NCI-H2107 treated with DMSO at 0.1 percent for 48 hours (cell line): ENCODE data around the gene NMNAT1.
"Not testable (repeated sequence)": the region's sequence is repeated elsewhere in the genome, so short reads cannot be mapped to it uniquely, and the experiment has no call there.

Experiments
- DNase-seq: peaks from one replicate; lab custom pipeline; 2025; ENCODE audit not compliant: unreplicated experiment; lab: John Stamatoyannopoulos, UW

NMNAT1 gene

DNA sequence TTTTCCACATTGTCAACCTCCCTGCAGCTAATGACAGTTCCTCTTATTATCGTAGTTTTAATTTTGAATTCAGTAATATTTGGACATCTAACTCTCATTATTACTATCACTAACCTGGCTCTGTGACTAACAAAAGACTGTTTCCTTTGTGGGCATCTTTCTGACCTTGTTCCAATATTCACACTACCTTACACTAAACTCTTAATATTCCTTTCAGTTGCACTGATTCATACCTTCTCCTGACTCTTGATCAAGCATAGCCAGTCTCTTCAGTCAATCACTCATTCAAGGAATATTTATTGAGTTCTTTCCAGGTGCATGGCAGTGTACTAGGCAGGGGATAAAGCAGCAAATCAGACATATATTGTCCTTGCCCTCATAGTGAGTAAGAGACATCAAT is 25.4 kb upstream of the NMNAT1 start:
- no peak for DNase-seq

DNA sequence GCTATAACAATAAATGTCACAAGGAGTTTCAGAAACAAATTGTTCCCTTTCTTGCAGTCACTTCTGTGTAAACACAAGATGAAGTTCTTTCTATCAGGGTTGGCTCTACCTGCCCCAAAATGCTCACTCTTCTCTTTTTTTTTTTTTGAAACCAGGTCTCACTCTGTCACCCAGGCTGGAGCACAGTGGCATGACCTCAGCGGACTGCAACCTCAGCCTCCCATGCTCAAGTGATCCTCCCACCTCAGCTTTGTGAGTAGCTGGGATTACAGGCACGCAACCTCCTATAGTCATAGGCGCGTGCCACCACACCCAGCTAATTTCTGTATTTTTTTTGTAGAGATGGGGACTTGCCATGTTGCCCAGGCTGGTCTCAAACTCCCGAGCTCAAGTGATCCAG is 22.7 kb upstream of the NMNAT1 start:
- no peak for DNase-seq

DNA sequence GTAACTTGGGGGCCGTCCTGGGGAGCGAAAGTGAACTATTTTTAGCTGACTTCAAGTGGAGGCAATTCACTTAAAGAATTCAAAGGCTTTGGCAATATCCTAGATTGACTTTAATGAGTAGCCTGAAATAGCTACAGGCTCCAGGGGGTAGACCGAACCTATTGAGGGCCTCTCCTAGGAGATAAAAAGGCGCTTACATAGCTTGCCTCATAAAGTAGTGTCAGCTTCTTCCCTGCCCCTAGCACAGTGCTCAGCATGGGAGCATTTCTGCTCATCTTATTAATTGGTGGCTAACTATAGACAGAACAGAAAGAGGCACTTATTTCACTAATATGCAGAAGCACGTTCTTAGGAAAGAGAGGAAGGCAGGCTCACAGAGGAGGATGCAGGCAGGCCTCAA is 20.9 kb upstream of the NMNAT1 start:
- no peak for DNase-seq

DNA sequence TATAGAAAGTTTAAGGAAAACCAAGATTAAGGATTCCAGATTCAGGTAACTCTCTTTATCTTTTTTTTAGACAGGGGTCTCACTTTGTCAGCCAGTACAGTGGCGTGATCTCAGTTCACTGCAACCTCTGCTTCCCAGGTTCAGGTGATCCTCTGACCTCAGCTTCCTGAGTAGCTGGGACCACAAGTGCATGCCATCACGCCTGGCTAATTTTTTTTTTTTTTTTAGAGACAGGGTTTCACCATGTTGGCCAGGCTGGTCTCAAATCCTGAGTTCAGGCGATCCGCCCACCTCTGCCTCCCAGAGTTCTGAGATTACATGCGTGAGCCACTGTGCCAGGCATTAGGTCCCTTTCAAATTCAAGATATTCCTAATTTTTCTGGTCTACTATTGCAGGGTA is 16.0 kb upstream of the NMNAT1 start:
- no peak for DNase-seq

DNA sequence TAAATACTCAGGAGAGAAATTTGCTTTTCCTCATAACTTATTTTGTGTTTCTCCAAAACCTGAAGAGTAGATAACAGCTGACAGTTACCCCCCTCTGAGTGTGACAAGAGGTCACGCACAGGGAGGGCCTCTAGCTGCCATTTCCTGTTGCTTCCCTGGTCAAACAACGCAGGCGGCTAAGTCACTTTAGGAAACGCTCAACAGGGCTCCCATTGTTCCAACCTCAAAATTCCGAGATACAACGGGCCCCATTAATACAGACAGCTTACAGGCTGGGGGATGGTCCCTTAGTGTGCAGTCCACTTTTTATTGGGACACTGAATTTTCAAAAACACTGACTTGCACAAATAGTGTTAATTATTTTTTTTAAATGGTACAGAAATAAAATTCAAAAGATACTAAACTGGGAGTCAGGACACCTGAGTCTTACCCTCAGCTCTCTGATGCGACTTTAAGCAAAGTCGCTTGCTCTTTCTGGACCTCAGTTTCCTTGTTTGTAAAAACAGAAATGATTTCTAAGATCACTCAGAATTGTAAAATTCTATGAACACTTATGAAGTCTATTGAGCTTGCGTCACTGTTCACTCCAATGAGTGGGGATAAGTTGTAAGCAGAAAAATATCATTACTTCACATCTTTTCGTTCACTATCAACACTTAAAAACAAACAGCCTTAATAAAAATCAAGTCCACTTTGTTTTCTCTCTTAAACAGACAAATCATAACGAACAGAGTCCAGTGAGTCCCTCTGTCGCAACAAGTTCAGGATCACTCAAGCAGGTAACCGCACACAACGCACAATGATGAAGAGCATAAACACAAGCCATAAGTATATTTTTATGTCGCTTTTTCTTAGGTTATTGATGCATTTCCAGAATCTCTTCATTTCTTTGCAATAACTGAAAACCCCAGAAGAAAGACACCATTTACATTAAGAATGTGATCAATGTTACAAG is 13.6 kb upstream of the NMNAT1 start:
- DNase-seq, result no peak

DNA sequence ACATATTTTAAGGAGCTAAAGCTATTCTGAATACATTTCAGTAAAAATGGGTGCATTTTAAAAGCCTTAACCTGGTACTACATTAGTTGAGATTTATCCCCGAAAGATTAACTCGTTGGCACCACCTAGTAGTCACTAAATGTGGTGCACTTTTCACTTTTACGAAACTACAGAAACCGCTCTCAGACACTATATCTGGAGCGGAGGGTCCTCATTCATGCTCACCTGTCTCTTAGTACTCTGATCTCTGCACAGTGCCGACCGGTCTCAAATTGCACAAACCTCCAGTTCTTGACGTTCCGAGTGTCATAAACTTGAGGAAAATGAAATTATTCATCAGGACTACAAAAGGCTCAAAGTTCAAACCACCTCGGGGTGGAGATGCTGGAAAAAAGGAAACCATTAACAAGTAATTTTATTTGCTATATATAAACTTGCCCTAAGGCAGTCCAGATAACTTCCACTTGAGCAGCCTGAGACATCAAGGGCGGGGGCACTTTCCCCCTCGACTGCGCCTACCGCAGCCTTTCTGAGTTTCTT is 806 bp upstream of the NMNAT1 start:
- no peak for DNase-seq

DNA sequence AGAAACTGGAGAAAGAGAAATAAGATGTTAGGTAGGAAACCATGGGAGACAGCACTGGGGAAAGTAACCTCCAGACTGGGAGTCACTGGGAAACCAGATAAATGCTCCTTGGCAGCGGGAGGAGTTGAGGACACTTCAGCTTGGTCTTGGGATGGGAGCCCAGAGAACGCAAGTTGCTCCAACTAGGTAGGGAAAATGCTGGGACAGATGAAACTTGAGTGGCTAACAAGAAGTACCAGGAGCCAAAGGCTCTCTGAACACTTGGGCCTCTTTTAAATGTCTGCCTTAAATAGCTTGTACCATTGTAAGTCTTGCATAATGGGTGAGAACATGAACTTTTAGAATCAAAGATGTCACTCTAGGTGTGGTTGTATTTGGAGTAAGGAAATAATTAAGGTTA is 3.0 kb downstream of the NMNAT1 start:
- no peak for DNase-seq

DNA sequence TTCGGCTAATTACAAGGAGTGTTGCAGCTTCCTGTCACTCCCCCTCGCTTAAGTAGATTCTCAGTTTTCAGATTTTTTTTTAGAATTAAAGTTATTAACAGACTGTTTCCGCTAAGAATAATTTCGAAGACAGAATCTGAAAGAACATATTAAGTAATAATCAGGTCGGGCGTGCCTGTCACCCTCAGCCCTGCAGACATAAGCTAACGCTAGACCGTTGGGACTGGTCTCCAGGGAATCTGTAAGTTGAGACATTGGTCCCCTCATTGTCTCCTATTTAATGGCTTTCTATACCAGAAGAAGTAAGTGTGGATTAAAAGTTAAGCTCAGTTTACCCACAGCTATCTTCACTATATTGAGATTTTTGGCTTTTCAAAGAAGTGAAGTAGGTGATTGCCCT is 14.5 kb downstream of the NMNAT1 start:
- DNase-seq, result no peak

DNA sequence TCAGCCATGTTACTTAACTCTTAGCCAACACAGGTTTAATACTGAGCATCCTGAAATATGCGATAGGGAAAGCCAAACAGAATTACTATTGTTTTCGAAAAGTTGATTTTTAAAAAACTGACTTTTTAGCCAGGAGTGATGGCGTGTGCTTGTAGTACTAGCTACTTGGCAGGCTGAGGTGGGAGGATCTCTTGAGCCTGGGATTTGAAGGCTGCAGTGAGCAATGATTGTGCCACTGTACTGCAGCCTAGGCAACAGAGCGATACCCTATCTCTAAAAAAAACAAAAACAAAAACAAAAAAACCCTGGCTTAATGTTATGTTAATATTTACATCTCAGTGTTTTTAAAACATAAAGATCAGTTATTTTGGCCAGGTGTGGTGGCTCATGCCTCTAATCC is 16.7 kb downstream of the NMNAT1 start:
- no peak for DNase-seq

DNA sequence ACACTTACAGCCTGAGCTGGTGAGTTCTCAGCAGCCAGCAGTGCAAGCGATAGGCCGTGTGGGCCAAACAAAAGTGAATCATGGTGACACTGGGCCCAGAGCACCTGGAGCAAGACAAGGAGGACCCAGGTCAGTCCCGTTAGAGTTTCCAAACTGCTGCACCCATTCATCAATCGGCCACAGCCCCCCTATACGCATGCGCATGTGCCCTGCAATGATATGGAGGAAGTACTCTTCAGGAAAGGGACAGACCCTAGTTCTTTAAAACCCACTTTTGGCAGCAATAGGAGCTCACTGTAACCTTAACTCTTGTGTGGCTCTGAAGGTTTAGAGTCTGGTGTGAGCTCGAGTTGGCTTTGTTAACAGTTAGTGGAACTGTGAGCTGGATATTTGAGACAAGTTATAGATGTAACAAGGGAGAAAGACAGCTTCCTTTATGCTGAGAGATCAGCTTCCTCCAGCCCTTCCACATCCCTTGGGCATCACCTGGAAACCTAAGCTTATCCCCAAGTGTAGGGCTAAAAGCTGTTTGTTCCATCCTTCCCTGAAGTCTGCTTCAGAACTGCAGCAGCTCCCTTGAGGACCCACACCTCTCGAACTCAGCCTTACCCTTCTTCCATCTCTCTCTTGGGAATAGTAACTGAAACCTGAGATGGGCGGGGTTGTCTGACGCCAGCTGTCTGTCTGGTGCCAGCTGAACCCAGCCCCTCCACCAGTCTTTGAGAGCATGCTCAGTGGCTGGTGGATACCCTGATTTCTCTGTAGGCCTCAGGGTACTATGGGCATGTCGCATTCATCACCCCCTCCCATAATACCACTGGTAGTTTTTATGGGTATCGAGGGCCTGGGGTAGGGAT is 17.7 kb downstream of the NMNAT1 start:
- peak; percentile 15 for DNase-seq

DNA sequence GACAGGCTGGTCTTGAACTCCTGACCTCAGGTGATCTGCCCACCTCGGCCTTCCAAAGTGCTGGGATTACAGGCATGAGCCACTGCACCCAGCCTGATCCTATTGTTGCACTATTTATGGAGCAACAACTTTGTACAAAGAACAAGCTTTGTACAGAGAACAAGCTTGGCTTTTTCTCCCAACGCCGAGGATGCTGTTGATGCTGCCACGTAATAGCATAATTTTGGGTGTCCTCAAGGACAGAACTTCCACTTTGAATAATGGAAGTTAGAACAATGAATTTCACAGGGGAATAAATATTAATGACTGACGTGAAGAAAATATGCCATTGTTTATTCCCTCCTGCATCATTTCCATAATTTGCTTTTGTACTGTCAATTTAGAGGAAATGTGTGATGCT is 41.0 kb downstream of the NMNAT1 start:
- DNase-seq, result no peak

DNA sequence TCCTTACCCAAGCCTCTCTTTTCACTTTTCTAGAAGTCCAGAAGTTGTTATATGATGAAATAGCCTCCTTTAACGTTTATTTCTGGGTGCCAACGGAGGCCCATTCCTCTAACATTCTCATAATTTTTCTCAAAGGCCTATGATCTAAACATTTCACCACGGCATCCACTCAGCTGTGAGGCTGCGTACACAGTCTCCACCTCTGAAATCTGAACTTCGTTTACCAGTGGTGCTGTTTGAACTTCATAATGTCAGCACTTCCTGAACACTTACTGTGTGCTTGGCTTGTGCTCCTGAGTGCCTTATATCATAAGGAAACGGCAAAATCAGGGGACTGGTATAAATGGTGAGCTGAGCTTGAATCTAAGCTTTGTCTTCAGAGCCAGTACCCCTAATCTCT is 41.7 kb downstream of the NMNAT1 start:
- DNase-seq, result no peak

DNA sequence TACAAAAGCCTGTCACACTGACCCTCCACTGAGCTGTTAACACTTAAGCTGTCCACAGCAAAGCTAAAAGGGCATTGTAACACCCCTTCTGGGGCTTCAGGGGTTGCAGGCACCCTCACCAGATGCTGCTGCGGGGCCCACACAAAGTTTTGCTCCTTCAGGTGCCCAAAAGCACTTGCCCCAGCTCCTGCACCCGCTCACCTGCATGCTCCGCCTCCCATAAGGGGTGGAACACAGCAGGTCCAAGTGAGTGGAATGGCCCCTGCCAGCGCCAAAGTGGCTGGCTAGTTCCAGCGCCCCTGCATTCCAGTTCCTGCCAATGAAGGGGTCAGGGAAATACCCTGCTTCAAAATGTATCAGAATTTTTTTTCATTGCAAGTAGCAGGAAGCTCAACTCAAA is 46.5 kb downstream of the NMNAT1 start:
- no peak for DNase-seq

DNA sequence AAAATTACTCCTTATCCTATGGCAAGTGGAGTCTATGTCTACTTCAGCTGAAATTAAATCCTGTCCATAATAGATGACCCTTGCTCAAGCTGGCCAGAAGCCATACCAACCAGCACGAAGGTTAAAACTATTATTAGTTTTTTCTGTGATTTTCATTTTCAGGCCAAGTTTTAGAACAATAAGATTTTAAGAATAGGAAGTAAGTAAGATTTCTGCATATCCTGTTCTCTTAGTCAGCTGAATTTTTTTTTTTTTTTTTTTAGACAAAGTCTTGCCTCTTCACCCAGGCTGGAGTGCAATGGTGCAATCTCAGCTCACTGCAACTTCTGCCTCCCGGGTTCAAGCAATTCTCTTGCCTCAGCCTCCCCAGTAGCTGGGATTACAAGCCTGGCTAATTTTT is 47.7 kb downstream of the NMNAT1 start:
- DNase-seq, result no peak

DNA sequence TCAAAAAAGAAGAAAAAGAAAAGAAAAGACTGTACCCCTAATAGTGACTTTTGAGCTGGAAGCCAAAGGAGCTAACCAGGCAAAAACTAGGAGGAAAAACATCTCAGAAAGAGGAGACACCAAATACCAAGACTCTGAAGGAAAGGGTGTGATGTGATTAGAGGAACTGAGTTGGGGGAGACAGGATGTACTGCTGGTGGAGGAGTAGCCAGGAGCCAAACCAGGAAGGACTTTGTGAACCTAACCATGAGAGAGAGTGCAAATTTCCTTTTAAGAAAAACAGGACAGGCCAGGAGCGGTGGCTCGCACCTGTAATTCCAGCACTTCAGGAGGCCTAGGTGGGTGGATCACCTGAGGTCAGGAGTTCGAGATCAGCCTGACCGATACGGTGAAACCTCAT is 49.6 kb downstream of the NMNAT1 start:
- no peak for DNase-seq

DNA sequence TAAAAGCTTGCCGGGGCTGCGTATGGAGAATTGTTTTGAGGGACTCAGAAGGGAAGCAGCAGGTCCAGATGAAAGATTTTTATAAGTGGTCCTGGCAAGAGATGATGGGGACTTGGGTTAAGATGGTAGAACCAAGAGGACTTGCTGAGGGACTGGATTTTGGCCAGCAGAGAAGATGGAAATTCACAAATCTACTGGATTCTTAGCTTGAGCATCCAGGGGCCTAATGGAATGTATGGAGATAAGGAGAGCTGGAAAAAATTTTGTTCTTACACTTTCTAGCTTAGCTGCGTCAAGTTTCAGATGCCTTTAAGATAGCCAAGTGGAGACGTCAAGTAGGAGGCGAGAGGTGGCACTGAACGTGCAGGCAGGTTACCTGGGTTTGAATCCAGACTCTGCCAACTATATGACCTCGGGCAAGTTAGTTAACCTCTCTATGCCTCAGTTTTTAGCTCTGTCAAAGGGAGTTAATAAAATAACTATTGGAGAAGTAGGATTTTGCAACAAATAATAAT is 50.3 kb downstream of the NMNAT1 start:
- no peak for DNase-seq

DNA sequence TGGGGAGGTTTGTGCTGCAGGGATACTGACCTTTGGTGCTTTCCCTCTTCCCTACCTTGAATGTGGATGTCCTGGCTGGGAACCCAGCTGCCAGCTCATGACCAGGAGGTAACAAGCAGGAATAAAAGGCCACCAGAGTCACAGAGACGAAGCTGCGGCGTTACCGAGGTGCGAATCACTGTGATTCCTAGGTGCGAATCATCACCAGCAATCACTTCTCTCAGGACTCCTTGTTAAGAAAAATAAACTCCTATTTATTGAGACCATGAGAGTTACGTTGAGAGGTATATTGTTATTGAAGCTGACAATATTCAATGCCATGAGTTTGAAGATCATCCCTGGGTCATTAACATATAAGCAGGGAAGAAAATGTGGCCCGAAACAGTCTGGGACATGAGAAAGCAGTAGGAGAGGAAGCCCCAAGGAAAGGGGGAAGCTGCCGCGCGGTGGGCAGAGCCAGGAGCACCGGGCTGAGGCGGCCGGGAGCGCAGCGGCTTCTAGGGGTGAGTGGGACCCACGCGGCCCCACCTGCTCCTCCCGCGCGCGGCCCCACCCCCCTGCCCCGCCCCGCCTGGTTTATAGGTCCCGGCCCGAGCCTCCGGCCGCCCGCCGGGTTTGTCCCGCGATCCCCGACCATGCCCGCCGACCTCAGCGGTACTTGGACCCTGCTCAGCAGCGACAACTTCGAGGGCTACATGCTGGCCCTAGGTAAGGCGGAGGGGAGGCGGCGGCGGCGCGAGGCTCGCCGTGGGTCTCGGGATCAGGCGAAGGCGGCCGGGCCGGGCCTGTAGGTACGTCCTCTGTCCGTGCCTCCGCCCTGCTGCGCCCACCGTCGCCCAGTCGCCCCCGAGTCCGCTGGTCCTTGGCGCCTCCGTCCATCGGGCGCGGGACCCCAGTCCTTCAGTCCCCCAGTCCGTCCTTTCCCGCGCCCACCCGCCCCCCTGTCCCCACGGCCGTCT is 53.6 kb downstream of the NMNAT1 start, which contains the start of gene RBP7:
TSS of gene RBP7 (plus strand) at position 605 of the 959 bp plus-strand sequence. CDS start at position 636, 31 bp downstream.
- DNase-seq, result no peak

DNA sequence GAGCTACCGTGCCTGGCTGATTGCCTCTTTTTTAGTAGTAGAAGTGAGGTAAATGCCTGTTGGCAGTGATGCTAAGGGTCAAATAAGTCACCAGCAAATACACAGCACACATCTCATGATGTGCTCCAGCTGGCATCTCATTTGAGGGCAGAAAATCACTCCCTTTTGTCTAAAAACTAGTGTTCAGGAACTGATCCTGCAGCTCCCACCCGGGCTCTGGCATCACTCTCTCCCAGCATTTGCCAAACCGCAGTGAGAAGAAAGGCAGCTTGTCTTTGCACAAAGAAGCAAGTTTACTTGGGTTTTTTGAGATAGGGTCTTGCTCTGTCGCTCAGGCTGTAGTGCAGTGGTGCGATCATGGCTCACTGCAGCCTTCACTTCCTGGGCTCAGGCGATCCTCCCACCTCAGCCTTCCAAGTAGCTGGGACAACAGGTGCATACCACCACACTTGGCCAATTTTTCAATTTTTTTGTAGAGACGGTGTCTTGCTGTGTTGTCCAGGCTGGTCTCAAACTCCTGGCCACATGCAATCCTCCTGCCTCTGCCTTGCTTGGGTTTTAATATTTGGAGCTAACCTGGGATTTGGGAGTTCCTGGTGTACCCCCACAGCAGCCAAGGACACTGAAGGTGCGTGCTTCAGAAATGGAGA is 57.9 kb downstream of the NMNAT1 start:
- no peak for DNase-seq

DNA sequence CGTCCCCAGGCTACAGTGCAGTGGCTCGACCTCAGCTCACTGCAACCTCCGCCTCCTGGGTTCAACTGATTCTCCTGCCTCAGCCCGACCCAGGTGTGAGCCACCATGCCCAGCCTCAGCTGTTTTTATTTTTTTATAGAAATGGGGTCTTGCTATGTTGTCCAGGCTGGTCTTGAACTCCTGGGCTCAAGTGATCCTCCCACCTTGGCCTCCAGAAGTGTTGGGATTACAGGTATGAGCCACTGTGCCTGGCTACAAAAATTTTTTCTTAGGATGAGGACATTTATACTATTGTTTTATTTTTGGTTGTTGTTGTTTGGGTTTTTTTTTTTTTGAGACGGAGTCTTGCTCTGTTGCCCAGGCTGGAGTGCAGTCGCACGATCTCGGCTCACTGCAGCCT is 62.0 kb downstream of the NMNAT1 start:
- DNase-seq, result not testable (repeated sequence)

DNA sequence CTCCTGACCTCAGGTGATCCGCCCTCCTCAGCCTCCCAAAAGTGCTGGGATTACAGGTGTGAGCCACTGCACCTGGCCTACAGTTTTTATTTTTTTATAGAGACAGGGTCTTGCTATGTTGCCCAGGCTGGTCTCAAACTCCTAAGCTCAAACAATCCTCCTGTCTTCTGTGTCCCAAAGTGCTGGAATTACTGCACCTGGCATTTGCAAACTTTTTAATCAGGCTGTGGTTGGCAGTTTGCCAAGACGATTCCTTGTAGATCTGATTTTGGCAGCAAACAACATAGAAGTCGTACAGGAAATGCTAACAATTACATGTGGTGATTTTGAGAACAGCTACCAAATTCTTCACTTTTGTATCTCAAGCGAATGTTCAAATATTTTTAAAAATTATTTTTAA is 63.9 kb downstream of the NMNAT1 start:
- no peak for DNase-seq
